NCI-H69 (cell line): Measurements from ENCODE around the gene ABLIM1.

Source experiments
- DNase-seq: peaks from one replicate; lab custom pipeline; 2025; lab: John Stamatoyannopoulos, UW

Gene ABLIM1

GRCh38 chr10:114489521-114490310, 168.4 kb downstream of the ABLIM1 start:
- DNase-seq = no peak

GRCh38 chr10:114487815-114488536, 170.1 kb downstream of the ABLIM1 start:
- DNase-seq = no peak

GRCh38 chr10:114486938-114487814, 170.9 kb downstream of the ABLIM1 start:
- DNase-seq = peak; percentile 17

GRCh38 chr10:114485696-114486400, 172.2 kb downstream of the ABLIM1 start:
- DNase-seq = no peak

GRCh38 chr10:114483575-114483974, 174.5 kb downstream of the ABLIM1 start:
- no peak for DNase-seq

GRCh38 chr10:114482480-114483304, 175.4 kb downstream of the ABLIM1 start:
- no peak for DNase-seq

GRCh38 chr10:114481055-114481454, 177.0 kb downstream of the ABLIM1 start:
- DNase-seq = no peak

GRCh38 chr10:114479836-114480235, 178.2 kb downstream of the ABLIM1 start:
- no peak for DNase-seq

GRCh38 chr10:114479307-114479706, 178.8 kb downstream of the ABLIM1 start:
- DNase-seq = no peak

GRCh38 chr10:114478281-114478680, 179.8 kb downstream of the ABLIM1 start:
- no peak for DNase-seq

GRCh38 chr10:114477285-114477684, 180.8 kb downstream of the ABLIM1 start:
- DNase-seq = no peak

- DNase-seq = no peak
Measured at GRCh38 chr10:114474989-114475388, 183.1 kb downstream of the ABLIM1 start.

GRCh38 chr10:114473776-114474175, 184.3 kb downstream of the ABLIM1 start:
- DNase-seq = no peak

- no peak for DNase-seq
Measured at GRCh38 chr10:114472877-114473253, 185.2 kb downstream of the ABLIM1 start.

GRCh38 chr10:114471906-114472876, 185.9 kb downstream of the ABLIM1 start:
- peak; percentile 89 for DNase-seq

- DNase-seq = peak; percentile 80
Measured at GRCh38 chr10:114470956-114471905, 186.8 kb downstream of the ABLIM1 start.

- DNase-seq = no peak
Measured at GRCh38 chr10:114470361-114470760, 187.7 kb downstream of the ABLIM1 start.

GRCh38 chr10:114458955-114459354, 199.1 kb downstream of the ABLIM1 start:
- peak; percentile 56 for DNase-seq
